Adrenal gland (tissue), 12 donors: ENCODE results near the gene CCPG1. TPM values are rescaled to one million over a fixed set of nuclear protein-coding genes. Genes with fewer than 3 reads are reported as not detected.
"Not testable (repeated sequence)": the region's sequence is repeated elsewhere in the genome, so short reads cannot be mapped to it uniquely, and the experiment has no call there.

ENCODE experiments used
- DNase-seq, 7 donors: peaks; one replicate each; pipeline ENCODE4 v3.0.0-alpha.2; 2019 to 2020
- H3K27ac ChIP-seq, 5 donors: fragments of 200-600 bp; sonication (generic) in 4 of 5; 1 replicate in 3 of 5; 2 replicates in 2 of 5; pipeline versions ENCODE4 v1.5.1 to v1.8.0; 2016 to 2020; ENCODE audit warnings: mild to moderate bottlenecking in 1 of 5
- H3K27me3 ChIP-seq: fragments of 200-600 bp; 2 replicates; pipeline ENCODE4 v1.8.0; 2021
- H3K36me3 ChIP-seq, 2 donors: fragments of 200-600 bp; replicated peaks in 1 of 2; 1 replicate in 1 of 2; 2 replicates in 1 of 2; pipeline versions ENCODE4 v1.5.1 to v1.8.0; 2018 to 2022
- H3K4me1 ChIP-seq, 2 donors: fragments of 200-600 bp; replicated peaks in 1 of 2; 1 replicate in 1 of 2; 2 replicates in 1 of 2; pipeline versions ENCODE4 v1.5.1 to v1.8.0; 2018 to 2021
- H3K4me3 ChIP-seq, 4 donors: fragments of 200-600 bp; sonication (generic) in 3 of 4; one replicate each; pipeline ENCODE4 v1.5.1; 2016 to 2018
- H3K9me3 ChIP-seq, 3 donors: fragments of 200-600 bp; sonication (generic) in 1 of 3; replicated peaks in 1 of 3; 1 replicate in 2 of 3; 2 replicates in 1 of 3; pipeline versions ENCODE4 v1.5.1 to v1.8.0; 2016 to 2021
- CTCF ChIP-seq, 6 experiments: fragments of 450-650 bp in 4 of 6; fragments of 200-600 bp in 2 of 6; sonication (generic) in 1 of 6; IDR thresholded peaks; 1 replicate in 5 of 6; 2 replicates in 1 of 6; pipeline versions ENCODE4 v1.5.1 to v1.8.0; 2016 to 2021; ENCODE audit warnings: antibody characterized with exemption in 6 of 6, mild to moderate bottlenecking in 2 of 6, moderate library complexity in 1 of 6
- POLR2A ChIP-seq, 2 donors: fragments of 450-650 bp; IDR thresholded peaks; one replicate each; pipeline ENCODE4 v1.6.1; 2017; ENCODE audit warnings: antibody characterized with exemption in 2 of 2, mild to moderate bottlenecking in 2 of 2, moderate library complexity in 1 of 2
- WGBS, 4 donors: extraction: QIAGEN DNeasy Blood & Tissue Kit in 2 of 4; methylation state at CpG; one replicate each; pipeline versions ENCODE4 v1.1.5 to v1.1.7; 2013 to 2017; 5-methylcytosine and 5-hydroxymethylcytosine counted together
- intact Hi-C, 2 donors: fragments of 100-400 bp; cut with DNase I; formaldehyde crosslinking; loops; one replicate each; pipeline versions ENCODE4 v1.14.1 to v1.15.0; 2022 to 2023
- polyA plus RNA-seq, 3 donors: library from polyadenylated mRNA; stranded (reverse); fragments of 200-250 nt in 2 of 3; fragments of 350-450 nt in 1 of 3; fragmentation: Illumina TruSeq in 1 of 3; extraction: RNeasy Lipid Tissue Mini Kit (QIAGEN cat#74804) in 1 of 3; gene quantifications; one replicate each; pipeline ENCODE4 v1.2.3, GENCODE V29; 2013 to 2014
- total RNA-seq, 9 donors: library from RNA; depleted of rRNA in 4 of 9; stranded (reverse); fragments of >200 nt in 4 of 9; fragments of 120-200 nt in 1 of 9; fragmentation: NEBNext Ultra II Directional in 1 of 9; extraction: Animal tissue kit (Norgen Biotek cat#: 25700) in 1 of 9; gene quantifications; one replicate each; pipeline versions ENCODE4 v1.1.0 to v1.2.4, GENCODE V29; 2013 to 2023
- donor health status: healthy with polysubstance abuse.
- donor health status: Bipolar disorder and iron deficiency.
- donor health status: DM: yes; HTN: yes; CAD: no.
- donor health status: DM: no; HTN: no; CAD: no.
- donor health status: DM: no; HTN: no; CAD: no.
- donor health status: DM: yes; HTN: yes; CAD: no.

The CCPG1 gene
- total and polyA plus RNA-seq, 12 donors = 19.5 to 102 (median 66.3) TPM

- no peaks in the 10 kb centered on the region for H3K9me3 ChIP-seq
- TF ChIP-seq POLR2A (IDR thresholded peaks at IDR 0.05) (no peak), CTCF (IDR thresholded peaks at IDR 0.05) (no peak)
- peak overlapping the region; percentile 82 to 98 (median 96) for H3K27ac ChIP-seq
- H3K36me3 ChIP-seq = no peaks in the 10 kb centered on the region
- DNase-seq = peak in 1 of 7 donors; percentile 15
- H3K27me3 ChIP-seq = no peaks in the 10 kb centered on the region
- 1 to 9% (median 2%) methylated on average over 10 to 20 of the region's 20 CpGs for WGBS, 4 donors
- peak overlapping the region; percentile 25 to 88 (median 76) for H3K4me3 ChIP-seq
- intact Hi-C loops = no loop called here
- peaks cover 7 to 36% of the 10 kb centered on the region in 2 donors for H3K4me1 ChIP-seq
These were observed 604 bp downstream of the CCPG1 start for GRCh38 chr15:55407498-55408011.

- DNase-seq = no peak
- intact Hi-C loops = no loop called here
- TF ChIP-seq CTCF (IDR thresholded peaks at IDR 0.05) = no peak
- TF ChIP-seq POLR2A (IDR thresholded peaks at IDR 0.05) = no peak
- Histone ChIP-seq H3K9me3 (no peaks in the 10 kb centered on the region), H3K36me3 (no peaks in the 10 kb centered on the region), H3K4me1 (peaks cover 7 to 41% of the 10 kb centered on the region in 2 donors), H3K27ac (peak overlapping the region in 2 of 5 donors; percentile 17 to 42), H3K4me3 (no peak overlapping the region), H3K27me3 (no peaks in the 10 kb centered on the region)
These were observed 4.6 kb downstream of the CCPG1 start for GRCh38 chr15:55403531-55403930.

- TF ChIP-seq CTCF (IDR thresholded peaks at IDR 0.05) (no peak), POLR2A (IDR thresholded peaks at IDR 0.05) (no peak)
- no peaks in the 10 kb centered on the region for H3K36me3 ChIP-seq
- no peak overlapping the region for H3K4me3 ChIP-seq
- peak overlapping the region in 2 of 5 donors; percentile 17 to 56 for H3K27ac ChIP-seq
- no peak for DNase-seq
- H3K4me1 ChIP-seq = peaks cover 7 to 41% of the 10 kb centered on the region in 2 donors
- no peaks in the 10 kb centered on the region for H3K27me3 ChIP-seq
- intact Hi-C loops = no loop called here
- H3K9me3 ChIP-seq = no peaks in the 10 kb centered on the region
These were observed 5.5 kb downstream of the CCPG1 start for GRCh38 chr15:55402707-55403106.

GRCh38 chr15:55401786-55402246 lies 6.3 kb downstream of the CCPG1 start:
- 67 to 81% (median 77%) methylated on average over 1 of the region's 1 CpG for WGBS, 4 donors
- DNase-seq = no peak
- TF ChIP-seq POLR2A (IDR thresholded peaks at IDR 0.05) = no peak
- no peak for TF ChIP-seq CTCF (IDR thresholded peaks at IDR 0.05)
- peaks cover 7 to 37% of the 10 kb centered on the region in 2 donors for H3K4me1 ChIP-seq
- no peaks in the 10 kb centered on the region for H3K27me3 ChIP-seq
- H3K36me3 ChIP-seq = no peaks in the 10 kb centered on the region
- H3K9me3 ChIP-seq = no peaks in the 10 kb centered on the region
- H3K27ac ChIP-seq = no peak overlapping the region
- intact Hi-C loops = no loop called here
- H3K4me3 ChIP-seq = no peak overlapping the region

- DNase-seq, H3K4me3 ChIP-seq, H3K27ac ChIP-seq, H3K36me3 ChIP-seq, H3K9me3 ChIP-seq, intact Hi-C loops, H3K27me3 ChIP-seq: not testable (repeated sequence)
- H3K4me1 ChIP-seq = peaks cover 0 to 25% of the 10 kb centered on the region in 2 donors
- WGBS, 4 donors = 82 to 98% (median 96%) methylated on average over 8 of the region's 8 CpGs
These were observed 8.1 kb downstream of the CCPG1 start for GRCh38 chr15:55400050-55400449.
